HCT116 (cell line): Measurements from ENCODE around the gene RBFOX2. TPM values are rescaled to one million over a fixed set of nuclear protein-coding genes. Genes with fewer than 3 reads are reported as not detected.

ENCODE experiments used
- ATAC-seq: fragments of 200-7000 bp; cut with Tn5 transposase; 2 replicates; pipeline ENCODE4 v1.9.1; 2020; ENCODE audit warnings: mild to moderate bottlenecking, moderate library complexity
- BruUV-seq: library from RNA; stranded (reverse); fragments of 400-500 nt; replicated peaks from 2 replicates; lab custom pipeline; 2021; lab: Mats Ljungman, UMichigan
- CTCF ChIA-PET: fragments of 300-600 bp; sonication (Branson Sonifier 250); formaldehyde crosslinking; loops from one replicate; lab custom pipeline; 2021; ENCODE audit warnings: antibody characterized with exemption; lab: Charles Lee
- POLR2A ChIA-PET: fragments of 300-600, 350-600 bp; sonication (Branson Sonifier 250); formaldehyde crosslinking; loops from one replicate; lab custom pipeline; 2021; ENCODE audit warnings: antibody characterized with exemption; lab: Charles Lee
- RAD21 ChIA-PET, 2 experiments: fragments of 300-600 bp; sonication (Branson Sonifier 250); formaldehyde crosslinking; loops; one replicate each; lab custom pipeline; 2023; ENCODE audit warnings: low total read pairs in 2 of 2; ENCODE audit not compliant: uncharacterized antibody in 2 of 2, unreplicated experiment in 2 of 2, low non-redundant PET in 1 of 2; lab: Charles Lee
- DNase-seq: peaks from one replicate; pipeline ENCODE4 v3.0.0-alpha.2; 2010; ENCODE audit warnings: low read depth, low spot score
- H2AFZ ChIP-seq: fragments of 200-600 bp; shearing (Covaris generic), sonication (generic); 2 replicates; pipeline ENCODE4 v1.6.1; 2017; ENCODE audit warnings: low read depth, mixed run types, mixed read lengths, antibody characterized with exemption, low read length; ENCODE audit not compliant: poor library complexity, severe bottlenecking
- H3K27ac ChIP-seq: 2 replicates; pipeline ENCODE4 v1.5.1; 2012; ENCODE audit warnings: low read depth, low read length
- H3K27me3 ChIP-seq: fragments of 200-600 bp; sonication (generic); 2 replicates; pipeline ENCODE4 v1.6.1; 2016; ENCODE audit warnings: mixed run types, low read length, mixed read lengths; ENCODE audit not compliant: insufficient read depth
- H3K36me3 ChIP-seq, 2 experiments: fragments of 200-500 bp in 1 of 2; fragments of 200-600 bp in 1 of 2; sonication (Bioruptor generic) in 1 of 2; sonication (generic) in 1 of 2; 2 replicates each; pipeline versions ENCODE4 v1.5.1 to v1.6.1; 2014 to 2016; ENCODE audit warnings: low read length in 2 of 2, inconsistent platforms in 1 of 2, mixed read lengths in 1 of 2, mixed run types in 1 of 2; ENCODE audit not compliant: insufficient read depth in 2 of 2, control insufficient read depth in 1 of 2
- H3K4me1 ChIP-seq, 2 experiments: fragments of 200-600 bp in 1 of 2; sonication (generic) in 1 of 2; 2 replicates each; pipeline versions ENCODE4 v1.5.1 to v1.6.1; 2012 to 2017; ENCODE audit warnings: low read length in 2 of 2, inconsistent platforms in 1 of 2, mild to moderate bottlenecking in 1 of 2, mixed read lengths in 1 of 2, mixed run types in 1 of 2, moderate library complexity in 1 of 2; ENCODE audit not compliant: insufficient read depth in 2 of 2, control insufficient read depth in 1 of 2
- H3K4me2 ChIP-seq: fragments of 200-600 bp; sonication (generic); 2 replicates; pipeline ENCODE4 v1.6.1; 2017; ENCODE audit warnings: mixed run types, low read length, mixed read lengths
- H3K4me3 ChIP-seq, 2 experiments: fragments of 200-600 bp in 1 of 2; sonication (generic) in 1 of 2; replicated peaks in 1 of 2; 2 replicates each; pipeline ENCODE4 v1.5.1; 2011 to 2016; ENCODE audit warnings: low read length in 2 of 2, control low read depth in 1 of 2, low read depth in 1 of 2, mild to moderate bottlenecking in 1 of 2, mixed read lengths in 1 of 2, mixed run types in 1 of 2
- H3K79me2 ChIP-seq: fragments of 200-600 bp; sonication (generic); 2 replicates; pipeline ENCODE4 v1.6.1; 2017; ENCODE audit warnings: mild to moderate bottlenecking, mixed run types, low read length, moderate library complexity, mixed read lengths; ENCODE audit not compliant: insufficient read depth
- H3K9ac ChIP-seq: fragments of 200-600 bp; sonication (generic); 2 replicates; pipeline ENCODE4 v1.6.1; 2016; ENCODE audit warnings: low read length, mixed read lengths
- H3K9me2 ChIP-seq: fragments of 200-600 bp; sonication (generic), shearing (Covaris generic); 2 replicates; pipeline ENCODE4 v1.6.1; 2017; ENCODE audit warnings: mixed run types, mild to moderate bottlenecking, moderate library complexity; ENCODE audit not compliant: insufficient read depth
- H3K9me3 ChIP-seq, 2 experiments: fragments of 200-500 bp in 1 of 2; fragments of 200-600 bp in 1 of 2; sonication (Bioruptor generic) in 1 of 2; sonication (generic) in 1 of 2; 2 replicates each; pipeline ENCODE4 v1.6.1; 2014 to 2017; ENCODE audit warnings: low read length in 2 of 2, mixed read lengths in 2 of 2, inconsistent platforms in 1 of 2, low read depth in 1 of 2, mild to moderate bottlenecking in 1 of 2, mixed run types in 1 of 2, moderate library complexity in 1 of 2; ENCODE audit not compliant: control insufficient read depth in 1 of 2, insufficient read depth in 1 of 2
- H4K20me1 ChIP-seq: fragments of 200-600 bp; sonication (generic), shearing (Covaris generic); 2 replicates; pipeline ENCODE4 v1.6.1; 2017; ENCODE audit warnings: mixed run types, mild to moderate bottlenecking, moderate library complexity; ENCODE audit not compliant: insufficient read depth
- ATF3 ChIP-seq: IDR thresholded peaks from 2 replicates; pipeline ENCODE4 v1.6.1; 2012
- CBX3 ChIP-seq: IDR thresholded peaks from 2 replicates; pipeline ENCODE4 v1.6.1; 2012; ENCODE audit warnings: low read depth
- CEBPB ChIP-seq: IDR thresholded peaks from 2 replicates; pipeline ENCODE4 v1.6.1; 2012; ENCODE audit warnings: low read depth
- CTCF ChIP-seq, 3 experiments: fragments of 200-600 bp in 1 of 3; sonication (generic) in 1 of 3; IDR thresholded peaks in 2 of 3; conservative IDR thresholded peaks in 1 of 3; 2 replicates each; pipeline ENCODE4 v1.5.1; 2012 to 2017; ENCODE audit warnings: low read depth in 2 of 3, low read length in 2 of 3, antibody characterized with exemption in 1 of 3, borderline replicate concordance in 1 of 3, control low read depth in 1 of 3, mild to moderate bottlenecking in 1 of 3, mixed read lengths in 1 of 3, mixed run types in 1 of 3, moderate library complexity in 1 of 3; ENCODE audit not compliant: insufficient read depth in 1 of 3
- EGR1 ChIP-seq: IDR thresholded peaks from 2 replicates; pipeline ENCODE4 v1.6.1; 2012; ENCODE audit warnings: low read depth
- ELF1 ChIP-seq: IDR thresholded peaks from 2 replicates; pipeline ENCODE4 v1.6.1; 2012; ENCODE audit warnings: low read depth, borderline replicate concordance
- EZH2 ChIP-seq: fragments of 200-600 bp; sonication (generic); IDR thresholded peaks from 2 replicates; pipeline ENCODE4 v1.6.1; 2017; ENCODE audit warnings: antibody characterized with exemption, mixed run types
- EZH2phosphoT487 ChIP-seq: fragments of 200-600 bp; IDR thresholded peaks from 2 replicates; pipeline ENCODE4 v1.6.1; 2018; ENCODE audit warnings: antibody characterized with exemption, borderline replicate concordance
- JUND ChIP-seq: IDR thresholded peaks from 2 replicates; pipeline ENCODE4 v1.6.1; 2012
- MAX ChIP-seq: IDR thresholded peaks from 2 replicates; pipeline ENCODE4 v1.6.1; 2012
- POLR2A ChIP-seq: IDR thresholded peaks from 2 replicates; pipeline ENCODE4 v1.7.0; 2011; ENCODE audit warnings: borderline replicate concordance; ENCODE audit not compliant: insufficient read depth, insufficient read length; ENCODE audit errors: extremely low read depth
- POLR2AphosphoS5 ChIP-seq: IDR thresholded peaks from 2 replicates; pipeline ENCODE4 v1.6.1; 2011; ENCODE audit warnings: mild to moderate bottlenecking, low read depth, low read length, moderate library complexity
- RAD21 ChIP-seq: IDR thresholded peaks from 2 replicates; pipeline ENCODE4 v1.6.1; 2012; ENCODE audit warnings: low read depth, mild to moderate bottlenecking
- REST ChIP-seq: IDR thresholded peaks from 2 replicates; pipeline ENCODE4 v1.6.1; 2012; ENCODE audit warnings: low read depth
- SIN3A ChIP-seq: IDR thresholded peaks from 2 replicates; pipeline ENCODE4 v1.6.1; 2012; ENCODE audit warnings: low read depth
- SP1 ChIP-seq: IDR thresholded peaks from 2 replicates; pipeline ENCODE4 v1.6.1; 2012; ENCODE audit warnings: low read depth
- SRF ChIP-seq: IDR thresholded peaks from 2 replicates; pipeline ENCODE4 v1.6.1; 2012; ENCODE audit warnings: low read depth
- TCF7L2 ChIP-seq: IDR thresholded peaks from 2 replicates; pipeline ENCODE4 v1.7.0; 2011; ENCODE audit warnings: borderline replicate concordance, inconsistent platforms; ENCODE audit not compliant: insufficient read depth, insufficient read length; ENCODE audit errors: extremely low read depth
- YY1 ChIP-seq: IDR thresholded peaks from 2 replicates; pipeline ENCODE4 v1.6.1; 2011; ENCODE audit warnings: low read length, low read depth, moderate library complexity, mild to moderate bottlenecking; ENCODE audit not compliant: insufficient replicate concordance; ENCODE audit errors: extremely low read depth
- ZFX ChIP-seq: fragments of 450-650 bp; IDR thresholded peaks from 2 replicates; pipeline ENCODE4 v1.6.1; 2017
- intact Hi-C: fragments of 100-400 bp; cut with micrococcal nuclease; formaldehyde crosslinking; loops from 2 replicates; pipeline ENCODE4 v1.10.0; 2022
- total RNA-seq: library from RNA; stranded (reverse); gene quantifications from one replicate; pipeline ENCODE4 v1.2.1, GENCODE V29; 2021; ENCODE audit not compliant: unreplicated experiment

The RBFOX2 gene
- total RNA-seq, 1 experiment from 2014 or later = 83.9 TPM

GRCh38 chr22:35884529-35884928, 144.1 kb downstream of the RBFOX2 start:
- CTCF ChIA-PET = no interaction called here
- Histone ChIP-seq H3K9ac (no peak overlapping the region), H4K20me1 (no peaks in the 10 kb centered on the region), H3K9me2 (no peaks in the 10 kb centered on the region), H3K4me1 (peaks cover 26 to 45% of the 10 kb centered on the region in 2 experiments), H3K79me2 (peaks cover 51% of the 10 kb centered on the region), H3K9me3 (no peaks in the 10 kb centered on the region), H3K4me3 (no peak overlapping the region), H2AFZ (no peak overlapping the region), H3K4me2 (no peak overlapping the region), H3K27ac (no peak overlapping the region), H3K27me3 (no peaks in the 10 kb centered on the region), H3K36me3 (no peaks in the 10 kb centered on the region)
- POLR2A ChIA-PET = interaction anchor here (0.7 kb wide), 1 partner anchor 15 kb away, joined by 4 read pairs; no protein-coding TSS in a partner anchor
- RAD21 ChIA-PET = no interaction called here
- no peak for DNase-seq
- no peak for TF ChIP-seq EGR1
- TF ChIP-seq REST = no peak
- TF ChIP-seq POLR2AphosphoS5 = no peak
- TF ChIP-seq YY1 = no peak
- TF ChIP-seq TCF7L2 = no peak
- no peak for TF ChIP-seq ZFX
- TF ChIP-seq SRF = no peak
- TF ChIP-seq ELF1 = no peak
- no peak for TF ChIP-seq EZH2phosphoT487
- TF ChIP-seq SP1 = no peak
- TF ChIP-seq SIN3A = no peak
- TF ChIP-seq POLR2A = no peak
- no peak for TF ChIP-seq CBX3
- no peak for TF ChIP-seq CEBPB
- no peak for TF ChIP-seq MAX
- no peak for TF ChIP-seq EZH2
- TF ChIP-seq ATF3 = no peak
- no peak for TF ChIP-seq CTCF (IDR thresholded peaks at IDR 0.05 in 2 of 3, conservative IDR thresholded peaks at IDR 0.05 in 1 of 3; ENCODE audit: borderline replicate concordance in 1 of 3, insufficient read depth in 1 of 3, low read depth in 2 of 3, low read length in 2 of 3)
- TF ChIP-seq RAD21 = no peak
- TF ChIP-seq JUND = no peak
- intact Hi-C loops = no loop called here
- ATAC-seq = no peak
- BruUV-seq = no TSS peak
